GM18951 (cell line): ENCODE data around the gene RALB.
A peak's percentile ranks its signal among the peaks of the same experiment; 100 is the strongest.

Source experiments
- POLR2A ChIP-seq: IDR thresholded peaks from 4 replicates; pipeline ENCODE4 v1.6.1; 2011; ENCODE audit warnings: mild to moderate bottlenecking; ENCODE audit not compliant: insufficient read length, insufficient read depth; ENCODE audit errors: extremely low read depth
- in situ Hi-C: fragments of 300-500 bp; cut with MboI; formaldehyde crosslinking; loops from one replicate; pipeline ENCODE4 v1.12.0; 2022; ENCODE audit warnings: low sequenced_read_pairs, mixed read lengths, inconsistent platforms; ENCODE audit not compliant: unreplicated experiment

The RALB gene

DNA sequence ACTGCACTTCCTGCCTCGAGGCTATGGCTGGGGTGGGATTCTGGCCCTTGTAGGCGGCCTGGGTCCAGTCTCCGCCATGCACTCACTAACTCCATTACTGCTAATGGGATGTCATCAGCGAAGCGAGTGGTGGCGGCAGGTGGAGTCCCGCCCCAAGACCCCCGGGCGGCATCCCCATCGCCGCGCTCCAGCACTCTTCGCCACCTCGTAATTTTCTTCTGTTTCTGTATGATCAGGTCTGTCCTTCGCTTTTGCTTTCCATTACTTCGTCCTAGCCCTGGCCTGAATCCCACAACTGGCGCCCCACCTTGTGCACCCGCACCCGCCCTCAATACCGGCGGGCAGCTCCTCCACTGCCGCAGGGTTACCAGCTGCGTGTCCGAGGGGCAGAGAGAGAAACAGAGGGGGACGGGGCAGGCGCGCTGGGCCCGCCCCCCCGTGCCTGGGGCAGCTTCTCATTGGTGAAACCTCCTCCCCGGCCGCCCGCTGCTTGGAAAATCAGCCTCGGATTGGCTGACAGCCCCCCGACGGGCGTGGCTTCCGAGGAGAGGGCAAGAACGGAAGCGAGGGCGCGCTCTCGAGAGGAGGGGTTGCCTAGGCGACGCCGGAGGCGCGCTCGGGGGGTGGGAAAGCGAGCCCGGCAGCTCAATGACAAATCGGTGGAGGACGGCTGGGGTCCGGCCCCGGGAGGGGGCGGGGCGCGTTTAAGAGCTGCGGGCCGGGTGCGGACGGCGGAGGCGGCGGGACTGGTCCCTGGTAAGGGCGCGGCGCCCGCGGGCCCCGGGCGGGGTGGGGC, at the start of gene RALB:
Gene RALB (plus strand): TSS at position 628 of the 796 bp plus-strand sequence. CDS start 25,813 bp downstream, outside the sequence.
- TF ChIP-seq POLR2A: peak; percentile 81
- in situ Hi-C loops: no loop called here

- TF ChIP-seq POLR2A: no peak
- in situ Hi-C loops: no loop called here
These were observed 49.2 kb upstream of the RALB start for GRCh38 chr2:120203251-120204021.

DNA sequence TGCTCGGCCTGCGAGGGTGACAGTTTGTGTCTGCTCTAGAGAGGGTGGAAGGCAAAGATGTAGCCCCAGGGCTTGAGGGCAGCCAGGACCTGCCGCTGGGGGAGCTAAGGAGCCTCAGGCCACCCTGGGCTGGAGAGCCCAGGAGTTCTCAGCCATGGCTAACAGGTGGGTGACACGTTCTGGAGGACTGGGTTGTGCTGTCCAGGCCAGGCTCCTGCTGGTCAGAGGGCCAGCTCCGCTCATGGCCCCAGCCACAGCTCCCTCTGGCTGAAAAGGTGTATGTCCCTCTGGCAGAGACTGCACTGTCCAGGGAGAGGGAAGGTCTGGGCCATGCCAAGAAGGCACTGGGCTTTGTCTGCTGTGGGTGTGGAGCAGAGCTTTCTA, 48.6 kb upstream of the RALB start:
- in situ Hi-C loops: no loop called here

GRCh38 chr2:120204417-120204816, 48.2 kb upstream of the RALB start:
- in situ Hi-C loops: no loop called here
- no peak for TF ChIP-seq POLR2A

More for the DNA sequence above, 48.6 kb upstream of the RALB start:
- TF ChIP-seq POLR2A: no peak

GRCh38 chr2:120204945-120205670, 47.5 kb upstream of the RALB start:
- in situ Hi-C loops: no loop called here
- no peak for TF ChIP-seq POLR2A

- TF ChIP-seq POLR2A: no peak
- in situ Hi-C loops: no loop called here
These were observed 46.5 kb upstream of the RALB start for GRCh38 chr2:120206022-120206581.

DNA sequence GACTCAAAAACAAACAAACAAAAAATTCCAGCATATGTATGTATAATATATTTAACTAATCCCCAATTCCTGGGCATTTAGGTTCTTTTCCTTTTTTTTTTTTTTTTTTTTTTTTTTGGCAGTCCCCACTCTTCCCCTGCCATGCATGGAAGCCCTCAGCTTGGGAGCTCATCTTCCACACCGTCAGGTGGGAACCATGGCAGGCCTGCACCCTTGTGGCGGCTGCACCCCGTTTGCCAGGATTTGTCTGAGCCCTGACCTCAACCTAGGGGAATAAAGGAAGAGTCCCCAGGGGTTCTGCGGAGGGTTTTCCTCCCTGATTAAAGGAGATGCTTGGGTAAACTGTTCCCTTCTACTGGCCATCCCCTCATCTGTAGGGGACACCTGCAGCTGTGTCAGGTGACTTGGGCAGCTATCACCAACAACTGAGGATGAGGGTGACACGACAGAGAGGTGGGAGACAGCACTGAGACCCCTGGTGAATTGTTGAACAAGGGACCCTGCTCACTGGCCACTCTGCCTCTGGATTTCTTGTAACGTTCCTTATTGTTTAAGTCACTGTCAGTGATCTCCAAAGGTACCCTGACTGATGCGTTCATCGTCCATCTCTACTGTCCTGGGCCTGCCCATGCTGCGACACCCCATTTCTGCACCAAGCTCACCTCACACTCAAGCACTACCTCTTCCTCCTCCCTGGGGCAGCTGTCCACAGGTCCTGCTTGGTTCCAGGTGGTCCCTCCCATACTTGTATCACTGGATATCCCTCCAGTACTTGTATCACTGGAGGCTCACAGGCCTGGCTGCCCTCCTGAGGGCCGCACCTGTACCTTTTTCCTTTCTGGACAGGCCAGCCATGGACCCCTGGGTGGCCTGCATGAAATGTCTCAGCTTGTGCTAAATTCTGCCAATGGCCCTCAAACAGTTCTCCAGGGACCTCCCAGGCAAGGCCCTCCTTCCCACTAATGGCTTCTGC, 44.0 kb upstream of the RALB start:
- in situ Hi-C loops: no loop called here
- TF ChIP-seq POLR2A: no peak

- TF ChIP-seq POLR2A: no peak
- in situ Hi-C loops: no loop called here
These were observed 43.0 kb upstream of the RALB start for GRCh38 chr2:120209427-120210269.

DNA sequence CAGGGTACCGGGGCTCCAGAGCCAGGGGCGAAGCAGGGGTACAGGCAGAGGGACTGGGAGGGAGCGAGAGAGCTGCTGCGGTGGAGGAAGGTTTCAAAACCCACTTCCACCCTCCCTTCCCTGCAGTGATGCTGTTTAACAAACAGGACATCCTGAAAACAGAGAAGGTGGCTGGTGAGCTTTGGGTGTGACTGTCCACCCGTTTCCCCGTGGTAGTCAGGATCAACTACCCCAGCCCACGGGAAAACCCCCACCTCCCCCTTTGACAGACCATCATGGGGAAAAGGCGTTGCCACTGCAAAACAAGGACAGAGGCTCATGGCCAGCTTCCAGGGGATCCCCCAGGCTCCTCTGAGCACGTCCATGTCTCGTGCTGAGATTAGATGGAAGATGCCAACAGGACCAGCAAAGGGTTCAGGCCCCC, 42.4 kb upstream of the RALB start:
- in situ Hi-C loops: no loop called here
- no peak for TF ChIP-seq POLR2A

GRCh38 chr2:120218181-120218580, 34.5 kb upstream of the RALB start:
- in situ Hi-C loops: no loop called here

GRCh38 chr2:120219291-120219690, 33.4 kb upstream of the RALB start:
- in situ Hi-C loops: no loop called here
- no peak for TF ChIP-seq POLR2A

More at GRCh38 chr2:120218181-120218580, 34.5 kb upstream of the RALB start:
- TF ChIP-seq POLR2A: no peak
